ENCODE results near the gene SIGMAR1.
A peak's percentile ranks its signal among the peaks of the same experiment; 100 is the strongest.
"Not testable (repeated sequence)": the region's sequence is repeated elsewhere in the genome, so short reads cannot be mapped to it uniquely, and the experiment has no call there.

Gene SIGMAR1

GRCh38 chr9:34656992-34657391 lies 19.4 kb upstream of the SIGMAR1 start:
- DNase-seq: no peak

- no peak for DNase-seq
Observed at GRCh38 chr9:34655394-34655793, 17.8 kb upstream of the SIGMAR1 start.

- DNase-seq: peak; percentile 39
Observed at GRCh38 chr9:34654323-34655051, 16.9 kb upstream of the SIGMAR1 start.

GRCh38 chr9:34653151-34654072 lies 15.8 kb upstream of the SIGMAR1 start:
- DNase-seq: peak; percentile 57

- no peak for DNase-seq
Observed at GRCh38 chr9:34652602-34653000, 15.0 kb upstream of the SIGMAR1 start.

- peak; percentile 80 for DNase-seq
Observed at GRCh38 chr9:34651876-34652601, 14.5 kb upstream of the SIGMAR1 start, which contains the start of gene IL11RA. Gene IL11RA, plus strand, starts transcription at chr9:34652185. Its CDS starts 3,033 bp downstream, at chr9:34655218.

- no peak for DNase-seq
Observed at GRCh38 chr9:34651321-34651720, 13.7 kb upstream of the SIGMAR1 start.

GRCh38 chr9:34650816-34651215 lies 13.2 kb upstream of the SIGMAR1 start:
- no peak for DNase-seq

- DNase-seq: no peak
Observed at GRCh38 chr9:34648673-34649072, 11.1 kb upstream of the SIGMAR1 start.

GRCh38 chr9:34647651-34648050 lies 10.1 kb upstream of the SIGMAR1 start:
- DNase-seq: no peak

- no peak for DNase-seq
Observed at GRCh38 chr9:34647084-34647403, 9.5 kb upstream of the SIGMAR1 start.

- peak; percentile 94 for DNase-seq
Observed at GRCh38 chr9:34646211-34647083, 8.9 kb upstream of the SIGMAR1 start, which contains the start of gene GALT. Gene GALT, plus strand, starts transcription at chr9:34646675. Its CDS starts 30 bp downstream, at chr9:34646705.

GRCh38 chr9:34644766-34645314 lies 7.3 kb upstream of the SIGMAR1 start:
- no peak for DNase-seq

- no peak for DNase-seq
Observed at GRCh38 chr9:34642679-34643078, 5.1 kb upstream of the SIGMAR1 start.

- not testable (repeated sequence) for DNase-seq
Observed at GRCh38 chr9:34639322-34639721, 1.7 kb upstream of the SIGMAR1 start.

- no peak for DNase-seq
Observed at GRCh38 chr9:34638138-34638445, 505 bp upstream of the SIGMAR1 start.

- DNase-seq: no peak
Observed at GRCh38 chr9:34636791-34637355, 714 bp downstream of the SIGMAR1 start.

GRCh38 chr9:34635556-34635955 lies 2.0 kb downstream of the SIGMAR1 start:
- no peak for DNase-seq

- no peak for DNase-seq
Observed at GRCh38 chr9:34634551-34635248, 2.9 kb downstream of the SIGMAR1 start.

- DNase-seq: peak; percentile 53
Observed at GRCh38 chr9:34633851-34634550, 3.6 kb downstream of the SIGMAR1 start.

All from right kidney (tissue), 1 donor.